GM18909 (cell line): ENCODE results near the gene NOX5.
"Not testable (repeated sequence)": the region's sequence is repeated elsewhere in the genome, so short reads cannot be mapped to it uniquely, and the experiment has no call there.

Experiments
- ATAC-seq: cut with Tn5 transposase; IDR thresholded peaks from one replicate; pipeline ENCODE4 v1.9.1; 2021; ENCODE audit warnings: mild to moderate bottlenecking; ENCODE audit not compliant: unreplicated experiment, poor library complexity

NOX5 gene, protein sequence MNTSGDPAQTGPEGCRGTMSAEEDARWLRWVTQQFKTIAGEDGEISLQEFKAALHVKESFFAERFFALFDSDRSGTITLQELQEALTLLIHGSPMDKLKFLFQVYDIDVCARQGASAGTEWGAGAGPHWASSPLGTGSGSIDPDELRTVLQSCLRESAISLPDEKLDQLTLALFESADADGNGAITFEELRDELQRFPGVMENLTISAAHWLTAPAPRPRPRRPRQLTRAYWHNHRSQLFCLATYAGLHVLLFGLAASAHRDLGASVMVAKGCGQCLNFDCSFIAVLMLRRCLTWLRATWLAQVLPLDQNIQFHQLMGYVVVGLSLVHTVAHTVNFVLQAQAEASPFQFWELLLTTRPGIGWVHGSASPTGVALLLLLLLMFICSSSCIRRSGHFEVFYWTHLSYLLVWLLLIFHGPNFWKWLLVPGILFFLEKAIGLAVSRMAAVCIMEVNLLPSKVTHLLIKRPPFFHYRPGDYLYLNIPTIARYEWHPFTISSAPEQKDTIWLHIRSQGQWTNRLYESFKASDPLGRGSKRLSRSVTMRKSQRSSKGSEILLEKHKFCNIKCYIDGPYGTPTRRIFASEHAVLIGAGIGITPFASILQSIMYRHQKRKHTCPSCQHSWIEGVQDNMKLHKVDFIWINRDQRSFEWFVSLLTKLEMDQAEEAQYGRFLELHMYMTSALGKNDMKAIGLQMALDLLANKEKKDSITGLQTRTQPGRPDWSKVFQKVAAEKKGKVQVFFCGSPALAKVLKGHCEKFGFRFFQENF

DNA sequence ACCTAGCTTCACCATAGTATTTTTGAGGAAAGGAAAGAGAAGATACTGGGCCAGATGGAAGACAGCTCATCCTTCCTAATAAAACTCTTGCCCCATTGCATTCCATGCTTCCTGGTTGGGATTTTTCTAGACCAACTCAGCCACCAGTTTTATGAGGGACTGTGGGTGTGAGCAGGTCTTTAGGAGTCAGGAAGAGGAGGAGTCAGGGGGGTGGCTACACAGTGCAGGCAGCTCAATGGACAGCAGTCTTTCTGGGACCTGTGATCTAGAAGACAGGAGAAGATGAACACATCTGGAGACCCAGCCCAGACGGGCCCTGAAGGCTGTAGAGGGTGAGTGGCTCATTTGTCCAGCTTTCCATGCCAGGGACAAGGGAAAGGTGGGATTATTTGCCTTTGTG, at the start of gene NOX5:
Gene NOX5 (plus strand): TSS at position 242 of the 400 bp plus-strand sequence. CDS start 41 bp downstream, at position 283.
- no peak for ATAC-seq

DNA sequence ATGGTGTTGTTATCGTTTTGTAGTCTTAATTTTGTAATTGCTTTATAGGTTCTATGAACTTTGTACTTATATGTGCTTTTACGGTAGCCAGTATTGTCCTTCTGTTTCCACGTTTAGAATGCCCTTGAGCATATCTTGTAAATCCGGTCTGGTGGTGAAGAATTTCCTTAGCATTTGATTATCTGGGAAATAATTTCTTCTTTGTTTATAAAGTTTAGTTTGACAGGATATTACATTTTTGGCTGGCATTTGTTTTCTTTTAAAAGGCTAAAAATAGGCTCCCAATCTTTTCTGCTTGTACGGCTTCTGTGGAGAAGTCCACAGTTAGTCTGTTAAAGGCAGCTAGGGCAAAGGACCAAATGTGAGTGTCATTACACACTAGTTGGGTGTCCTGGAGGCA, 47.5 kb upstream of the NOX5 start:
- ATAC-seq = no peak

DNA sequence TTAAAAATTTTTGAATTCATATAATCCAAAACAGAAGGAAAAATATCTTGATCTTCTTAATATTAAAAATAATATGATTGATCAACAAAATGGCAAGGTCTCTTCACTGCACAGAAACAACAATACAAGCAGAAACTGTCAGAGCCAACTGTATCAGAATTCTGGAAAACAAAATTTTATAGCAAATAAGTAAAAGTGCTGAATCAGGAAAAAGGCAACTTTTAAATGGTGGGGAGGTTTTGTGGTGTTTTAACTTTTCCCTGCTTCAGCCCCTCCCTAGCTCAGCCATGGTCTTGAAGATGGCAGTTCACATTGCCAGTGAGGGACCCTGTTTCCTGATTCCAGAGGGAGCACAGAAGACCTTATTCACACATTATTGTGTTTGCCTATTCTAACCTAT, 46.5 kb upstream of the NOX5 start:
- no peak for ATAC-seq

DNA sequence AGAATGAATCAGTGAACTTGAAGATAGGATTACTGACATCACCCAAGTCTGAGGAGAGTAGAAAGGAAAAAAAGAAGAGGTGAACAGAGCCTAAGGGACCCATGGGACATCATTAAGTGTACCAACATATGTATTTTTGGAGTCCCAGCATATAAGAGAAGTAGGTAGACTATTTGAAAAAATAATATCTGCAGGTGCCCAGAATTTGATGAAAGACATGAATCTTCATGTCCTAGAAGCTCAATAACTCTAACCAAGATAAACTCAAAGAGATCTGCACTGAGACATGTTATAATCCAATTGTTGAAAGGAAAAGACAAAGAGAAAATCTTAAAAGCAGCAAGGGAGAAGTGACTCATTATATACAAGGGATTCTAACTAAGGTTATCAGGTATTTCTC, 45.2 kb upstream of the NOX5 start:
- ATAC-seq = no peak

DNA sequence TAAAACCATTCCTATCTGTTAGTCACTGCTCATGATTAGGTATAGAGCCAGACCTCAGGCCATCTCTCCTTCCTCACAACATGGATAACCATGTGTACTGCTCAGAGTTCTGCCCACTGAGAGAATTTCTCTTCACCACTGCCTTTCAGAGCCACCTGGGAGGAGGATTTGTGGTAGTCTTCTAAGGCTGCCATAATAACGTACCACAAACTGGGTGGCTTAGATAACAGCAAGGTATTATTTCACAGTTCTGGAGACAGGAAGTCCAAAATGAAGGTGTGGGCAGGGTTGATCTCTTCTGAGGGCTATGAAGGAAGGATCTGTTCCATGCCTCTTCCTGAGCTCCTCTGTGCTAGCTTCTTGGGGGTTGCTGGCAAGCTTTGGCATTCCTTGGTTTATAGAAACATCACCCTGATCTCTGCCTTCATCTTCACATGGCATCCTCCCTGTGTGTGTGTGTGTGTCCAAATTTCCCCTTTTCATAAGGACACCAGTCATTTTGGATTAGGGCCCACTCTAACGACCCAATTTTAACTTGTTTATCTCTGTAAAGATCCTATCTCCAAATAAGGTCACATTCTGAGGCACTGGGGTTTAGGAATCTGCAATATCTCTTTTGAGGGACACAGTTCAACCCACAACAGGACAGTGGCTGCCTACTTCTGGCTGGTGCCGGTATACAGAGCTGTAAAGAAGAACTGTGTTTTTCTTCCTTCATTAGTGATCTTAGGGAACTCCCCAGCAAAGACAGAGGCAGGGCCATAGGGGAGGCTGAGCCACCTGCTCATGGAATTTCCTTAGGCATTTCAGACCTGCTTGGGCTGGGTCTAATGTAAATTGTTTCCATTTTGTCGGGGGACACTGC, 42.1 kb upstream of the NOX5 start:
- no peak for ATAC-seq

DNA sequence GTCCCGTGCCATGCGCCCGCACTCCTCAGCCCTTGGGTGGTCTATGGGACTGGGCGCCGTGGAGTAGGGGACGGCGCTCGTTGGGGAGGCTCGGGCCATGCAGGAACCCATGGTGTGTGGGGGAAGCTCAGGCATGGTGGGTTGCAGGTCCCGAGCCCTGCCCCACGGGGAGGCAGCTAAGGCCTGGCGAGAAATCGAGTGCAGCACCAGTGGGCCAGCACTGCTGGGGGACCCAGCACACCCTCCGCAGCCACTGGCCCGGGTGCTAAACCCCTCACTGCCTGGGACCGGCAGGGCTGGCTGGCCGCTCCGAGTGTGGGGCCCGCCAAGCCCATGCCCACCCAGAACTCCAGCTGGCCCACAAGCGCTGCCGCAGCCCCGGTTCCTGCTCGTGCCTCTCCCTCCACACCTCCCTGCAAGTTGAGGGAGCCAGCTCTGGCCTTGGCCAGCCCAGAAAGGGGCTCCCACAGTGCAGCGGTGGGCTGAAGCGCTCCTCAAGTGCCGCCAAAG, 38.8 kb upstream of the NOX5 start:
- not testable (repeated sequence) for ATAC-seq

DNA sequence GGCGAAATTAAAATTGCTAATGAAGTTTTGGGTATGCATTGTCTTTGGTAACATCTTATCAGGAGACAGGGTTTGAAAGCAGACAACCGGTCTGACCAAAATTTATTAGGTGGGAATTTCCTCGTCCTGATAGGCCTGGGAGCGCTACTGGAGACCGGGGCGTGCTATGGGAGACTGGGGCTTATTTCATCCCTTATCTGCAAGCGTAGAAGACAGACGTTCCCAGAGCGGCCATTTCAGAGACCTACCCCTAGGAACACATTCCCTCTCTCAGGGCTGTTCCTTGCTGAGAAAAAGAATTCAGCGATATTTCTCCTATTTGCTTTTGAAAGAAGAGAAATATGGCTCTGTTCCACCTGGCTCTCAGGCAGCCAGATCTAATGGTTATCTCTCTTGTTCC, 37.1 kb upstream of the NOX5 start:
- ATAC-seq = not testable (repeated sequence)

DNA sequence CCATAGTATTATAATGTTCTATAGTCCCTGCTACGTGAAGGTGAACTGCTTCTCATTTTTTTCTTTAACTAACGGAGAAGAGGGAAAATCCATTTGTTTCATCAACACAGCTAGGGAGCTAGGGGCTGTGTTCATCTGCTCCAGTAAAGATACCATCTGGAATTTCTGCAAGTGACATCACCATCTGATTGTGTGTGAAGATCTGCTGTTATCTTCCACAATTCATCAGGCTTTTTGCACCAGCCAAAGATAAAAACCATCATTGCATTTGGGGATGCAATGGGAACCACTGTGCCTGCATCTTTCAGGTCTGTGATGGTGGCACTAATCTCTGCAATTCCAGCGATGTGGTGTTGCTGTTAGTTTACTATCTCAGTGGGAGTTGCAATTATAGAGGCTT, 35.5 kb upstream of the NOX5 start:
- ATAC-seq = no peak

DNA sequence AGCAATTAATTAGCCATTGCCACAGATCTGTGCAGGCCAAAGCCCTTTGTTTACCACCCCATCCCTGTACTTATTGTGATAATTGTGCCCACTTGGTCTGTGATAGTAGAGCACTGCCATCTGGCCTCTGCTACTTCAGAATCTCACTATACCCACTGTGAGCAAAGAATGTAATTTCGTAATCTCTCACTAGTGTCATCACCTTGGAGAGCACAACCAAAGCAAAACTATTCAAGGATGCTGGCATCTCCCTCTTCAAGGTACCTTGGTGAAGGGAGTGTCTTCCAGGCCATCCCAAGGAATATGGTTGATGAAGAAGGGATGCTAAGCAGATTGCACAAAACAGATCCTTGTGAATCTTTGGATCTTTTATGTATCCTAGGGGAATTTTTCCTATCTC, 34.7 kb upstream of the NOX5 start:
- no peak for ATAC-seq

DNA sequence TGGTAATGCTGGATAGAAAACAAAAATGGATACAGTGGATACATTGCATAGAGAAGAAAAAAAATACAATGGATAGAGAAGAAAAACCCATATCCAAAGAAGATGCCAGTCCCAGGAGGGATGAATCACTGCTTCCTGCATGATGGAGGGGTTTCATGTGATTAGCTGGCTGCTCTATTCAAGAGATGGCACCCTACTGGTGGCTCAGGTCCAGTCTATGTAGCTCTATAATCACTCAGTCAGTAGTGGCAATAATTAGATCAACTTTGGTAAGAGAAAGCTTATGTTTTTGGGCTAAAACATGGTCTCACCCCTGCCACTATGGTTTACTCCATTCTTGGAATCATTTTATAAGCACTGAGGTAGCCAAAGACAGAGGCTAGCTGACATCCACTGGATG, 33.7 kb upstream of the NOX5 start:
- ATAC-seq = no peak

DNA sequence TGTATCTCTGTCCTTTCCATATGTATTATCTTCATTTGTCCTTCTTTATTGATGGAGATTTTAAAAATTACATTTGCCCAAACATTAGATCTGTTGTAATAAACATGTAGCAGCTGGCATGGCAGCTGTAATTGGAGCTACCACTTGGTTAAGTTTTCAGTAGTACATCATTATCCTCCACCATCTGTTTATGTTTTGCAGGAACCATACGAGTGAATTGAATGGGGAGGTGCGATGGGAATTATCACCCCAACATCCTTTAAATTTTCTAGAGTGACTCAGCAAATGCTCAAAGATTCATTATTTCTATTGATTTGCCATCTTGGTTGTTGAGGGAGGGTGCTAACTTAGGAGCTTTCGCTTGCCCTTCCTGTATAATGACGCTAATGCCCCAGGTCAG, 32.6 kb upstream of the NOX5 start:
- no peak for ATAC-seq

DNA sequence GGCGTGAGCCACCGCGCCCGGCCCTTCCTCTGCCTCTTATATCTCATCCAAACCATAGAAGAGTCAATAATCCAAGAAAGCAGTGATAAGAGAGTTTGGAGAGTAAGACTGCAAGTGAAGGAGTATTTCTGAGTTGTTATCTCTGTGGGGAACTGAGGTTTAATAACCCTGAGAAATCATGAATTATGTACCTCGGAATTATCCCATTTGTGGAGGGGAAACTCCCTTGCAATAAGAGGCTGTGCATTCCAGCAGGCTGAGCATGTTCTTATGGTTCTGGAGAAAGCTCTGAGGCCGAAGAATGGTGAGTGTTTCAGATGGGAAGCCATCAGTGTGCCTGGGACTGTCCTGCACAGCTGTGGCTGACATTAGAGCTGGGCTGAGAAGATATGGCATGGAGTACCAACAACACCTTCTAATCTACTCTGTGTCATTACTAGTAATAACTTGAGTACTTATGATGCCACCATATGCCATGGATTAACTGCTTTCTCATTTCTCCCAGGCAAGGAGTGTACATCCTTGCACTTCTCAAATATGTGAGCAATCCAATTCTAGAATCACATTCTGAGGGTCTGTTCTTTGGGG, 31.4 kb upstream of the NOX5 start:
- ATAC-seq = no peak

DNA sequence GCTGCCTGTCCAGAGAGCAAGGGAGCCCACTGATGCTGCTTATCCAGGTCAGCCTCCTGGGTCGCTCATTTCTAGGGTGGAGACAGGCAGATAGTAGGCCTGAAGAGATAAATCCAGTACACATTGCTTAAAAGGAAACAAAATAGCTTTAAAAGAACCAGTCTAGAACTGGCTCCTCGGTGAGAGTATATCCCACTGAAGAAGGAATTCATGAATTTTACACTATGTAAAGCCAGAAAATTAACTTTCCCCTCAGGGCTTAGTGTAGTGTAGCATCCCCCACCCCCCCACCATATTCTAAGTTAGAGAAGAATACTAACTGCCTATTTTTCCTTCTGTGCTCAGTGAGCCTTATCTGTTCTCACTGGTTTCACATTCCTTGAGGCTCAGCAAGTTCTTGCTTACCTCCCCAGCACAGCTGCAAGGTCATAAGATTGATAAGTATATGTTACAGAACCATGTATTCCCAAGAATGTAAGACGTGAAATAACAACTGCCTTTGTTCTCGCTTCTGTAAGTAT, 30.5 kb upstream of the NOX5 start:
- ATAC-seq = no peak

DNA sequence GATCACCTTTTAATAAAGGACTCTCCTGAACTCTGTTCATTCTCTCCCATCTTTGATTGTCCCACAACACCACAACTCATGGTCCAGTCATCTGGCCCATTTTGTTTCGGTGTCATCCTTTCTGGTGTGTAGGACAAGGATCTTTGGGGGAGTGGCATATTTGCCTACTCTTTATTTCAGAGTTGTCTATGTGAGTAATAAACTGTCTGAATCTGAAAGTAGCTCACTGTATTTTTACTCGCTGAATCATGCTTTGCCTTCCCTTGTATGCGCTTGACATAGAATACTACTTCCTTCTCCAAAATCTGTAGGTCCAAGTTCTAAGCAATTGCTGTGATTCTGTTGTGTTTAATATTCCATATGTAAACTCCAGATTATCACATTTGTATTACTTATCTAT, 29.9 kb upstream of the NOX5 start:
- ATAC-seq = no peak

DNA sequence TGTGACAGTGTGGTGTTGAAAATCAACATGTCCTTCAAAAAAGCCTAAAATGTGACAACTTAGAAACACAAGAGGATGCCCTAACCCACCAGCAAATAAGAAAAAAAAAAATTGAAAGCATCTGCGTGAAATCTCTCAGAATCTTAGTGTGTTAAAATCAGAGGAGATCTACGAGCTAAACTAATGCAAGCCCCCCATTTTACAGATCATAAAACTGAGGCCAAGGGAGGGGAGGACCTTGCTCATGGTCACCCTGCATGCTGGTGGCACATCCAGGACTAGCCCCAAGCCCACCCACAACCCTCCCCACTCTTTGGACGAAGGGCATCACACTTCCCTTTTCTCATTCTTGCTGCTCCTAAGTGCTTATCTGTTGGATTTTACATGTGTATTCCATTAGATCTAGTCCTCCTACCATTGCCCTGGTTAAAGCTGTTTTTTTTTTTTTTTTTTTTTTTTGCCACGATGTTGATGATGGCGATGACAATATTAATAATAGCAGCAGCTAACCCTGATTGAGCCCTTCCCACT, 29.1 kb upstream of the NOX5 start:
- no peak for ATAC-seq

DNA sequence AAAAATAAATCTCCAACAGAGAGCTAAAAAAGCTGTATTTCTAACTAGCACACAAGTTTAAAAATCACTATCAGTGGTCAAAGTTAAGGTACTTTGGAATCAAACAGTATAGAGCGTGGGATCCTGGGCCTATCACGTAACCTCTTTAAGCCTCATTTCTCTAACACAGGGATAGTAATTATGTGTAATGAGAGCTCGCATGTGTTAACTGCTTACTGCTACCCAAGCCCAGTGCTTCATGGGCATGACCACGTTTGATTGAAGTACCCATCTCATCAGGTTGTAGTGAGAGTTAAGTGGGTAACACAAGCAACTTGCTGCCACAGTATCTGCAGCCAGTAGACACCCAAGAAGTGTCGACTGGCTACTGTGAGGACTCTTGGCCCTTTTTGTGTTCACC, 28.2 kb upstream of the NOX5 start:
- ATAC-seq = no peak

DNA sequence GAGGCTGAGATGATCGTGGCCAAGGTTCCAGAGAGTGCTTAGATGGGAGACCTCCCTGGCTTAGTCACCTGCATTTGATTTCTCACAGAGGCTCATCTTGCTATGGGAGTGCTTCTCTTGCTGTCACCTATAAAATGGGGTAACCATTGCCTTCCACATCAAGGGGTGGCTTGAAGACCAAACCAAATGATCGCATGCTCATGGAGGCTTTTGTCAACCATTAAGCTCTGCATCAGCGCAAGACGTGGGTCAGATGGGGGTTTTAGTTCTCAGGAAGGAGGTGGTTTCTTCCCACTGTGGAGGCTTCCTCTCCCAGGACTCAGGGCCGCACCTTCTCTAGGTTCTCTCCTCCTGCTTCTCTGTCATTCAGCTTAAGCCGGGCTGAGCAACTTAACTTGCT, 27.4 kb upstream of the NOX5 start:
- no peak for ATAC-seq

DNA sequence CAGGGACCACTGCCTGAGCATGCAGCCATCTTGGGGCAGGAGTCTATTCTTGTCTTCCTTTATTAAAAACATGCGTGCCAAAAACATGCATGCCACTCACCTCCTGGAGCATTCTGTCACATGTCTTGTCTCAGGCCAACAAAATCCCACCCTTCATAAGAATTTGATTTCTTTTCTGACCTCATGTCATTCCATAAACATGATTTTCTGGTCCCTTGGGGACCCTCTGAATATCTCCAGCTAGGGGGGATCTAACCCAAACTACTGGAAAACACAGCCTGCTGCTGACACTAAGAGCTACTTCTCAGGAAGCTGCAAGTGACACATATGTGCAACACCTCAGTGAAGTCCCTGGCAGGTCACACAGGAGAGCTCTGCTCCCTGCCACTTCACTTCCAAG, 26.8 kb upstream of the NOX5 start:
- no peak for ATAC-seq

DNA sequence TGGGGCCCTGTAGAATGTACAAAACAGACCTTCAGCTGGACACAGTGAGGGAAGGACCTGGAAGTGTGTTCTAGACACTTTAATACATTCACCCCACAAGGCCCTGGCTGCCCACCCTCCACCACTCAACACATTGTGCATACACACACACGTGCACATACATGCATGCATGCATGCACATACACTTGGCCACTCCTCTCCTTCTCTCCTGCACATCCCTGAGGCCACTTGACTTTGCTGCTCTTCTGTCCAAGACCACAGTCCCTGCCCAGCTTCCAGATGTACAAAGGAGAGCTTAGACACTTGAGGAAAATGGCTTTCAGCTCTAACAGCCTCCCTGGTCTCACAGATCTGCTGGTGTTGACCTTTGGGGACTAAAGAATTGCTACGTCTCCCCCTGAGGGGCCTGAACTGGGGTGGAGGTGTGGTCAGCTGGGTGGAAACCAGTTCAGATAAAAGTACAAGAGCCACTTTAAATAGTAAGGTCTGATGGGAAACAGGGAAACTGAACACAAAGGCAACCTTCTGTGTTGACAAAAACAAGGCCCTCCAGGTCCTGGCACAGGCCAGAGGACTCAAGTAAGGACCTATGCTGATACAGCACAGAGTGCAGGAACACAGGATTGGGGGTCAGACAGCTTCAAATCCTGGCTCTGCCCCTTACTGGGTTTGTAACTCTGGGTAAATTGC, 24.8 kb upstream of the NOX5 start:
- ATAC-seq = no peak
